HTR-8/SVneo (cell line): ENCODE data around the gene HTRA2.

Experiments
- DNase-seq: peaks from one replicate; pipeline ENCODE4 v3.0.0; 2011; ENCODE audit warnings: low spot score, mixed read lengths; ENCODE audit not compliant: insufficient read length
- FAIRE-seq: peaks from 2 replicates; lab custom pipeline; 2011; peaks lifted over from hg19 to GRCh38; lab: Jason Lieb, UNC

Gene HTRA2

DNA sequence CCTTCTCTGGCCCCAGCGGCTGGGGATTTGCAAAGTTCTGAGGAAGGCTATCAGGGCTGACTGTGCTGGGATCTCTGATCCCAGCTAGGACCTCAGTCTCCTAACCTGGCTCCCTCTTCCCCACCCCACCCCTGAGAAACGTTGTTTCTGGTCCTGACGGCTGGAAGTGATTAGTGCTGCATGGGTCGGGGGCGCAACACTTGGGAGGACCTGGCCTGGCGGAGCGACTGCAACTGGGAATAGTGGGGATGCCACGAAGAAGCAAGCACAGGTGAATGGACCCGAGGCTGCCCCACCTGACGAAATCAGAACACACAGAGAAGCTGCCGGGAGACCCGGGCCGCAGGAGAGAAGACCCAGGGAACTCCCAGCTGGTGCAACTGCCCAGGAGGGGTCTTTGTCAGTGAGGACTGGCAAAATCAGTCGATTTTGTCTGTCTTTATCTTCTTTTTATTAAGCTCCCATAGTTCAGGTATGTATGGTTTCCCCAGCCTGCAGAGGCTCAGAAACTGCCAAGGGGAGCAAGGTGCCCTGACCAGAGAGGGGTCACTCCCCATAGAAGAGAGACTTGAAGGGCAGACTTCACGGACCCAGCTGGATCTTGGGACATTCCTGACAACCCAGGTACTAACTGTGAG is 29.7 kb upstream of the HTRA2 start:
- FAIRE-seq (no peak), DNase-seq (no peak)

DNA sequence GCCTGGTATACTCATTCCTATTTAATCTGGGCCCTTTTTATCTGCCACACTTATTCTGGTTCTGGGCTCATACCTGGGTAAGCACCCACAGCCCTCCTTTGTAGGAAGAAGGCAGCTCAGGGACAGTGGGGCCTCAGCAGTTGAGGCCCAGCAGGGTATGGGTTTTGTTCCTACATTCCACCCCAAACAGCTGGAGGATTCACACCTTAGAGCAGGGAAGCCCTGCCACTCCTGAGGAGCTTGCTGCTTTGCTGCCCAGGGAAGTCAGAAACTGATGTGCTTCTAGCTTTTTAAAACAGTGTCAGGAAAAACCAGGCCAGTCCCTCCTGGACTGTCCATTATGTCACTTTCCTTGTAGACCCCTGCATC is 29.2 kb upstream of the HTRA2 start:
- FAIRE-seq (no peak), DNase-seq (no peak)

DNA sequence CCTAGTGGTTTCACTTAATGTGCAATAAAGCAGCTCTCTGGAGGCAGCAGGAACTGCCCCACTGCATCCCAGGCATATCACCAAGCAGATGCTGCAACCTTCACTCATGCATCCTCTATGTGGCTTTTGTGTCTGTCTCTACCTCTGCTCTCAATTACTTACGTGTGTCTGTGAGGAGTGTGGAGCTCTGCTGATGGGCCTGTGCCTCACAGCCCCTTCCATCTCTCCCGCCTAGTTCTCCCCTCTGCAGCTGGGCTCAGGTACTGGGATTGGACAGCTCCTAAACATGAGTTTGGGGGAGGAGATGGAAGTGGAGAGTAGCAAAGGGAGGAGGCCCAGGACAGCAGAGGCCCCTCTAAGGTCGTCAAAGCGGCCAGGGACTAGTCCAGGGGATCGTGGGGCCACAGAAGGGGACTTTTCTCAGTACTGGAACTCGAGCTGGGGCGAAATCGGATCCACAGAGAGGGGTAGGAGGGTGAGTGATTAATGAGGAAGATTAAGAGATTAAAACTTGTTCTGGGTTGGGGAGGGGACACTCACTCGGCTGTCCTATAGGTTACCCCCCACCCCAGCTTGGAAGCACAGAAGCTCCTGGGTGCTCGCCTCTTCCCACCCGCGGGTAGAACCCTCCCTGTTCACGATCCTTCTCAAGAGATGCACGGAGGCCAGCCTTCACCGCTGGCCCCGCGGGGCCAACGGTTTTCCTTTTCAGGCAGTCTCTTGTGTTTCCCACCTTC is 28.2 kb upstream of the HTRA2 start:
- DNase-seq = no peak
- FAIRE-seq = no peak

DNA sequence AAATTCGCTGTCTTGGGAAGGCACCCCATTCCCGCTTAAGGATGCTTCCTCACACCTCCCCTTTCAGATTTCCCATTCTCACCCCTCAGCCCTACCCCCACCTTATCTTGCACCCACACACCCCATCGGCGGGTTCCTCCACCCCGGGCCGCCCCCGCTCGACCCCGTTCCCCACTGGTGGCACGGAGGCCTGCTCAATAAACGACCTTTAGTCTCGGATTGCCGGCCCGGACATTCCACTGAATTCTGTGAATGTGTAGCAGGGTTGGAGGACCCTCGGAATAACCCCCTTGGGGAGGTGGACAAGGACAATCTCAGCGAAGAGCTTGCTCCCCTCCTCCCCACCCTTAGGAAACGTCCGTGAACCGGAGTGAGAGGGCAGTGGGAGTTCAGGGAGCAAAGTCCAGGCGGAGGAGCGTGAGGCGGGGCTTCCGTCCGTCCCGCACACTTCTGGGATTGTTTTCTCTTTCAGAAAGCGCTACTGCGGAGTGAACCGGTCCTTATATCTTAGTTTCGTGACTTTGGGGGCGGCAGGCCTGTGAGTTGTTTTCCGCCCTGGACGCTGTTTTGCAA is 27.5 kb upstream of the HTRA2 start:
- DNase-seq = no peak
- no peak for FAIRE-seq

DNA sequence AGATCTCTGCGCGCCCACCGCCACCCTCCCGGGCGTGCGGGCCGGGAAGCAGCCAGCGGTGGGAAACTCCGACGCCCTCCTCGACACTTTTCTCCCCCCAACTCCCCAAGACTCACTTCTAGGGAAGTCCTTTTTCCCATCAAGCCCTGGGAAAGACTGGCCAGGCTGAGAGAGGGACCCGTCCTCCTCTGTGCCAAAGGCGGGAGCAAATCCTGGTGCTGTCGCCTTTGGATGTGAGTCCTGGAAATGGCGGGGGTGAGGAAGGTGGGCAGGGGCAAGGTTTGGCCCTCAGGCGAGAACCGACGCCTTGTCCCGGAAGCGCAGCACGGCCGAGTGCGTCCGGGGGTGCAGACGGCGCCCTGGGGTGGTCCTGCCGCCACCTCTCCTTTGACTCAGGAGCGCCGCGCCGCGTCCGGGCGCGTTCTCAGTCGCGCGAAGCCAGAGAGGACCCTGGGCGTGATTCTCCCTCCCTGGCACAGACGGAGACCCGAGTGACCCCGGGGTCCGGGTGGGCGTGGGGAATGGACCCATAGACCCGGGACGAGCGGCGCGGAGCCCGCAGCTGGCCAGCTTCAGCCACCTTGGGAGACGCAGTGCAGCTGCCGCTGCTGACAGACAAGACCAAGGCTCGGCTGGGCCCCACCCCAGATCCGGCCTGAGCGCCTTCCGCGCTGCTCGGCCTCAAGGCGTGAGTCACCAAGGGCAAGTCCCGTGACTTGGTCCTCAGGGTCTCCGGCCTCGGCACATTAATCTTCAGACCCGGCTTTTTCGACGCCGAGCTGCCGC is 26.8 kb upstream of the HTRA2 start:
- DNase-seq (peak; percentile 93), FAIRE-seq (peak; percentile 36)

DNA sequence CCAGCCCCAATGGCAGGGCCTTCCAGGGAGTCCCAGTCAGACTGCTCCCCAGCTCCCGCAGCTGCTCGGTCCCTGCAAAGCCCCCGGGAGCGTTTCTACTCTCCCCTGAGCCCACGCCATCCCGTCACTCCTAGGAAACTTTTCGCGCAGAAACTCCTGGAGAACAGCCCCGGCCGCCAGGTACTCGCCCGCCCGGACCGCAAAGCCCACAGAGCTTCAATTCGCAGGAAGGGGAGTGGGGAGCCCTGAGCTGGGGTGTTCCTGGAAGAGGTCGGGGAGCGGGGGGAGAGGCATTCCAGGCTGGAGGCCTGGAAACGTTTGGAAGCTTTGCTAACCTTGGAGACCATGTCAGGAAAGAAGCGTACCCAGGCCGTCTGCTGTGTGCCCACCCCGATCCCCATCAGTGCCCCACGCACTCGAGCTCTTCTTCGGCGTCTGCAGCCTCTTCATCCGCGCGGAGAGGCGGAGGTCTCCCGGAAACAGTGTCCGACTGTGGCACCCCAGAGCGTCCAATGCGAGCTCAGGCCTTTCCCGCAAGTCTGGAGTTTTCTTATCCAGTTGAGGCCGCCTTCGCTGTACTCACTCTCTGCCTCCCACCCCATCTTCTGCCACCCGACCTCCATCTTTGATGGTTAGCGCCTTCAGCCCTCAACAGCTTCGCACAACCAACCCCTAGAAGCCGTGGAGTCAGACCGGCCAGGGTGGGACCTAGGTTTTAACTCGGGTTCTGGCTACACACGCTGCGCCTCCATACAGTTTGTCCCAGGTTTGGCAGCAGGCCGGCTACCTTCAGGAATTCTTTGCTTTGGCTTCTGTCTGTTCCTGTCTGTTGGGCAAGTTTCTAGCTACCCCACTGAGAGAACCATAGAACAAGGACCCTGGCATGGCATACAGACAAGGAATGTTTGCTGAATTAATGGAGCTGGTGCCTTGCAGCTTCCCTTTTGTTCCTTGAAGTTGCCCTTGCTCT is 25.9 kb upstream of the HTRA2 start:
- DNase-seq = no peak
- FAIRE-seq = no peak

DNA sequence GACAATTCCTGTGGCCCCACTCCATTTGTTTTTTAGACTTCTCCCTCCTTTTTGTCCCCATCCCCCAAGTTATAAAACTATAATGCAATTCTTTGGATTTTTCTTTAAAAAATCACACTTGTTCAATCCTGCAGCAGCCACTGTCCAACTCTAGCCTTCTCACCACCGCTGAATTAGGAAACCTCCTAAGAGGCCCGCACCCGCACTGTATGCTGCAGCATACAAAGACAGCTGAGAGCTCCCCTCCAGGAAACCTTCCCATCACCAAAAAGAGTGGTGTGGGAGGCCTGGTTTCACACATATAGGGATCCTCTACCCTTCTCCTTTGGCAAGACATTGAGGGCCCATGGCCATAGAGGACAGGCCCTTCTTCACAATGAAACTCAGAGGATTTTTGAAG is 25.1 kb upstream of the HTRA2 start:
- no peak for DNase-seq
- FAIRE-seq = no peak

DNA sequence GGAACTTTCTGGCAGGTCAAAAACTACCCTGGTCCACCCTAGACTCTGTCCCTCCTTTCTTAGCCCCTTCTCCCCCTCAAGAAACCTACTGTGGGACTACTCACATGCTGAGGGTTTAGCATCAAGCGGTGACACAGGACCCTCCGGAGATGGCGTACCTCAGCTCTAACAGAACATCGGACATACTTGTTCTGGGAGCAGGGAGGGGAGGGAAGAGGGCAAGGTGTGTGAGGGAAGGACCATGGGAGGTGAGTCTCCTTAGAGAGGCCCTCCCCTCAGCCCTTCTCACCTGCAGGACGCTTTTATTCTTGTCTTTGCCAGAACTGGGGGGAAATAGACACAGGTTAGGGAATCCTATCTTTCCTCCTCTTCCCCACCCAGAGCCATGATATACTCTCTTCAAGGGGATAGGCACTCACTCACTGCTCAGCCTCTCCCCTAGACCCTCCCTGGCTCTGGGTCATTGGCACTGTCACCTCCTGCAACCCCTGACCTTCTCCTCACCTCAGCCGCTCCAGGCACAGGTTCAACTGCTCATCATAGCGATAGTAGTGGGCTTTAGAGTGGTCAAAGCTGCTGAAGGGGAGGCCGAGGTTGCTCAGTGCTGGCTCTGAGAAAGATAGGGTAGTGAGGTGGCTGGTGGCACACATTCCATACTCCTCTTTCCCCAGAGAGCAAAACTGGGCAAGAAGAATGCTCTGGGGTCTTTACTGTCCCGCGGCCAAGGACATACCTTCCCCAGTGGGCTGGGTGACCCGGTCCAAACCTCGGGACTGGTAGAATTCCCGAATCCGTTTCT is 24.1 kb upstream of the HTRA2 start:
- DNase-seq = no peak
- FAIRE-seq = no peak

DNA sequence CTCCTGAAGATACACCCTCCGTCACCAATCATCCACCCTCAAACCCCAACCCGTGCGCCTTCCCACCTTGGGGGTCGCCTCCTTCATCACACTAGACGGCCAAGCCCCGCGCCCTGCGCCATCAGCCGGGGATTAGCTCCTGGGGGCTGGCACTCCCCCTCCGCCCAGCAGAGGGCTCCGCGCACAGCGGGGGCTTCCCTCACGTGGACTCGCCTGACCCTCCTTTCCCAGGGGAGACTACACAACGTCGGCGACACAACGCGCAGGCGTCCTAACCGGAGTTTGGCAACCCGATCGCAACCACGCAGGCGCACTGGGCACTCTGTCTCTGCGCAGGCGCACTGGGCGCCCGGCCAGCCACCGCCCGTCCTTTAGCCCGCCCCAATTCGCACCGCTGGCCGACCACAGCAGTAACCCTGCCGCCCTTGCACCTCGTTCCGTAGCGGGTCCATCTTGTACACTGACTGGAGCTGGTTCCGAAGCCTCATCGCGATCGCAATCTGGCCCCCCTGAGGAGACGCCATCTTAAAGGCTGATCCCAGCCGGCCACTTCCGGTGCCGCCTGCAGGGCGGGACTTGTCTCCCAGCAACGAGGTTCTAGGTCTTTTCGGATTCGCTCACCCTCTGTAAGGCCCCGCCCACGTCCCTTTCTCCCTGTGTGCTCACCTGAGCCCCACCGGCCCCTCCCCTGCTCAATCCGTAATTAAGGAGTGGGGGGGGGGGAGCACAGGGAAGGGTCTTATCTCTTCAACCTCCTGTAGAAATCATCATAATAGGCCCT is 22.4 kb upstream of the HTRA2 start, which contains the start of gene PCGF1:
Gene PCGF1 (minus strand): TSS at position 551 of the 781 bp plus-strand sequence. CDS start 27 bp downstream, at position 524.
- FAIRE-seq = peak; percentile 93
- peak; percentile 98 for DNase-seq

DNA sequence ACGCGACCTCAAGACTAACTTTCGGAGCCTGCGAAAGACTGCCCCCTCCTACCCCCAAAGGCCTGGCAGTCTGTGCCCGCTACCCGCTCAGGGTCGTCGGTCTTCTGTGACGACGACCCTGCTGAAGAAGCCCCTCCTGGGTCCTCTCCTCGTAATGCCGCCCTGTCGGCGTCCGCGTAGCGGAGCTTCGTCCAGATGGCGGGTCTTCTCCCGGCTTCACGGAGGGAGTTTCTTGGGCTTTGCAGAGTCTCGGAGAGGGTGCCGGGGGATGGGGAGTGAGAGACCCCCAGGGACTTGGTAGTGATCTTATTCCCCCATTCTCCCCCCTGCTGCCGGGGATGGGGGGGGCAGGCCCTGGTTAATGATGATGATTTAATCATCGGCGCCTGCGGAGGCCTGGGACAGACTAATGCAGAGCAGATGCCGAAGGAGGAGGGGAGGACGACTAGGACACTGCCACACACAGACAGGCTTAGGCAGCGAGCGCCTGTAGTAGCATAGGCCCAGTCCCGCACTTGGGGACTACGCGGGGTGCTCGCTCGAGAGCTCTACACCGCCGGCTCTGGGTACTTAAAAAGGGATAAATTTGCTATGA is 21.7 kb upstream of the HTRA2 start:
- DNase-seq (no peak), FAIRE-seq (no peak)

DNA sequence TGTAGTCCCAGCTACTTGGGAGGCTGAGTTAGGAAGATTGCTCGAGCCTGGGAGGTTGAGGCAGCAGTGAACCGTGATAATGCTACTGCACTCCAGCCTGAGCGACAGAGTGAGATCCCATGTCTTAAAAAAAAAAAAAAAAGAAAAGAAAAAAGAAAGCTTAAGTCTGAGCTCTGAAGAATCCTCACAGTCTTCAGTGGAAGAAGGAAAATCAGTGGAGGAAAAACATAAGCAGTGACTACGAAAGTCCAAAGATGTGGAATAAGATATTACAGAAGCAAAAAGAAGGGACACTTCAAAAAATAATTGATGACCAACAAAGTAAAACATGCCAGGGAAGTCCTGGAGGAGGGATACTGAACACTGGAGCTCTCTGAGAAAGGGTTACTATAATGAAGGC is 19.5 kb upstream of the HTRA2 start:
- no peak for FAIRE-seq
- no peak for DNase-seq

DNA sequence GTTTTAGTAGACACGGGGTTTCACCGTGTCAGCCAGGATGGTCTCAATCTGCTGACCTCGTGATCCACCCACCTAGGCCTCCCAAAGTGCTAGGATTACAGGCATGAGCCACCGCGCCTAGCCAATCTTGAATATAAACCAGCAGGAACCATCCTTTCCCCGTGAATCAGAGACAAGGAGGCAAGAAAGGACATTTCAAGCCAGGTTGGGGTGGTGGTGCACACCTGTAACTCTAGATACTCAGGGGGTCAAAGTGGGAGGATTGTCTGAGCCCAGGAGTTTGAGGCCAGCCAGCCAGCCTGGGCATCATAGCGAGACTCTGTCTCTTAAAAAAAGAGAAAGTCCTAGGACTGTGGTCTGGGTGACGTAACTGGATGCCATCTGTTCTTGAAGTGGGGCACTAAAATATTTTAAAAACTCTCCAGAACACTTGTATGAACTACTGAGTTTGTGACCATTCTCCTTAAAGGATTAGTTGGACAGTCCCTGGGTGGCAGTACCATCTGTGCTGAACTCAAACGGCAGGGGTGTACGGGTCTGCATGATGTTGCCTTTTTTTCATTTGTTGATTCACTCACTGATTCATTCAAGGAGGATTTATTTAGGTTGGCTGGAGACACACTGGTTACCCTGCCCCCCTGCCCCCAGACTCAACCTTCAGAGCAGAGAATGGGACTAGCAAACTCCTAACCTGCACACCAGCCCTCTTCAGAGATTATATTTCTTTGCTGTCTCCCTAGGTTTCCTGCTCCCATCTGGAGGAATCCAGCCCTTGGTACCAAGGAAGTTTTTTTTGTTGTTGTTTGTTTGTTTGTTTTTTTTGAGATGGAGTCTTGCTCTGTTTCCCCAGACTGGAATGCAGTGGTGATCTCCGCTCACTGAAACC is 18.4 kb upstream of the HTRA2 start:
- DNase-seq = no peak

DNA sequence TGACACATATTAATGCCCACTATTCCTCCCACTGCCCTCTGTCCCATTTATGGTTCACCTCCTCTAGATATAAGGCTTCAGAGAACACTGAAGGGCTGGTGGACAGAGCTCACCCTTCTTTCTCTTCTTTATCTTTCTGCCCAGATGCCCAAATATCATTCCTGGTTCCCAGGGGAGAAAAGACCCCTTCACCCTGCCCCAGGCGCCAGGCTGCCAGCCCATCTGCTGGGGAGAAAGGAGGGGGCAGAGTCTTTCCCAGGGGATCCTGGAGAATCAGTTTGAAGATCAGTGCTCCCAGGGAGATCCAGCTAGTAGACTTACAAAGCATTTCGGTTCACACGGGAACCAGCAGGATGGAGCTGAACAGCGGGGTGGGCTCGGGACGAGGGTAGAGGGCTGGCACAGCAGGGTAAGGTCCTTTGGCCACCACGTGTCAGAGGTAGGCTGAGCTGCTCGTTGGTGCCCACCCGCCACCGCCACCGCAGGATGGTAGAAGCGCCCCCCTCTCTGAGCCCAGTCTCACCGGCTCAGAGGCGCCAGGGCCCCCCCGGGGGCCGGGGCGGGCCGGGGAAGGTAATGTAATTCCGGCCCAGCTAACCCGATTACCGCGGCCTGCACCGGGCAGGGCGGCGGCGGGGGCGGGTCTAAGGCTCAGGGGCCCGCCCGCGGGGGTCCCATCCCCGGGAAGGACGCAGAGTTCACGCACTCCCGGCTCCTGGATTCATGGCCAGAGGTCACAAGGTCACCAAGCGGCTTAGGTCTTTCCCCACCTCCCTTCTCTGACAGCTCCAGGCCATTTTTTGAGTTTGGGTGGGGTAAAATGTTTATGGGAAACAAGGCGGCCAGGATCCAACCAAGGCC is 16.8 kb upstream of the HTRA2 start:
- FAIRE-seq = no peak
- DNase-seq = no peak

More for the DNA sequence above, 18.4 kb upstream of the HTRA2 start:
- no peak for FAIRE-seq

DNA sequence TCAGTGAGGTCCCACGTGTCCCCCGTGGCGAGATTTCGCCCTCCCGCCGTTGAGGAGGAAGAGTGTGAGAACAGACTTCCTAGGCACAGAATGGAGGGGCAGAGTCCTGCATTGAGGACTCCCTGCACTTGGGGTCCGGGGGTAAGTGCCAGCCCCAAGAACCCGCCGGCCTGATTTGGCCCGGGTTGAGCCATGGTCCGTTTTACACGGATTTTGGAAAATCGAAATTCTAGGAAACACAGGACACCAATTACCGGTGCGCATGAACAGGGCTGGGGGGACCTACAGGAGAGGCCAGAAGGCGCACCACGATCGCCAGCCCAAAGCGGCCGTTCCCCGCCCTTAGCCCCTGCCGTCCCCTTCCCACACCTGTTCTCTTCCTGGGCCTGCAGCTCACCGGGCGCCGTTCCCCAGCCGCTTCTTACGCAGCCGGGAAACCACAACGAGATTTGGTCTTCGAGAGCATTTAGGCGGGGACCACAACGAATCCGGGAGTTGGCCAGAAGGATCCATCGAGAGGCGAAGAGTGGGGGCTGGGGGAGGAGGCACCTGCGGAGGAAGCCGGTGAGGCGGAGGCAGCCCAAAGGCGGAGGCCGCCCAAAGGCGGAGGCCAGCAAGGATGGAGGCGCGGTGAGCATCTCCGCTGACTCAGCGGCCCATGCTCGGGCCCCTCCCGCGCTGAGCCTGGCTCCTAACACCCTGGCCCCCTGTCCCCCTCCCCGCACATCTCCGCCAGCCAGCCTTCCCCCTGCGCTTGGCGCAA is 15.9 kb upstream of the HTRA2 start:
- DNase-seq (no peak), FAIRE-seq (no peak)
